NCI-H748 (cell line): ENCODE data around the gene MRPL12.
"Not testable (repeated sequence)": the region's sequence is repeated elsewhere in the genome, so short reads cannot be mapped to it uniquely, and the experiment has no call there.

Experiments
- DNase-seq: peaks from one replicate; lab custom pipeline; 2025; ENCODE audit not compliant: unreplicated experiment; lab: John Stamatoyannopoulos, UW

Gene MRPL12

DNA sequence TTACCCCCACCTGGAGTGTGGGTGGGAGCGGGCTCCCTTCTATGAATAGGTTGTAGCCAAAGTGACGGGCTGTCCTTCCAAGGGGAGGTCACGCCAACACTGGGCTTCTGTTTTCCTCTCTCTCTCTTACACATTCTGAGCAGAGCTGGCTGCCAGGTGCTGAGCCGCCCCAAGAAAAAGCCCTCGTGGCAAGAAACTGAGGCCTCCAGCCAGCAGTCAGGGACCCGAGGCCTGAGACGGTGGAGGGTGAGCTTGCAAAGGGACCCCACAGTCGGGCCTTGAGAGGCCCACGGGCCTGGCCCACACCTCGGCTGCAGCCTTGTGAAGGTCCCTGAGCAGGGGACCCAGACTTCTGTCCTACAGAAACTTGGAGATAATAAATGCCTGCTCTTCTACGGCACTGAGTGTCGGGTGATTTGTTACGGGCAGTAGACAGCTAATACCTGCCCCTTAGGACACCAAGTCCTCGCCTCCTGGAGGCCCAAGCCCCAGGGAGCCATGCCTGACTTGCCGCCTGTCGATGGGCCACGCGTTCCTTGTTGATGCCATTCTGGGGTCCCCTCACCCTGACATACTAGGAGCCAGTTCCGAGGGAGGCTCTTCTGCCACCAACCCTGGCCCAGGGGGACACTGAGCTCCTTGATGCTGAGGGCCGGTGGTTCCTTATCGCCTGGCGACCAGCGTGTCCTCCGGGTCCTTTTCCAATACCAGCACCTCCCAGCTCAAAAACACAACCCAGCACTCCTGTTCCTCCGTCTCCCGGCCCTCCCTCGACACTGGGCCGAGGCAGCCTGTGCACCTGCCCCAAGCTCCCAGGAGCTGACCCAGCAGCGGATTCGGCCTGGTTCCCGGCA, 35.0 kb downstream of the MRPL12 start:
- no peak for DNase-seq

DNA sequence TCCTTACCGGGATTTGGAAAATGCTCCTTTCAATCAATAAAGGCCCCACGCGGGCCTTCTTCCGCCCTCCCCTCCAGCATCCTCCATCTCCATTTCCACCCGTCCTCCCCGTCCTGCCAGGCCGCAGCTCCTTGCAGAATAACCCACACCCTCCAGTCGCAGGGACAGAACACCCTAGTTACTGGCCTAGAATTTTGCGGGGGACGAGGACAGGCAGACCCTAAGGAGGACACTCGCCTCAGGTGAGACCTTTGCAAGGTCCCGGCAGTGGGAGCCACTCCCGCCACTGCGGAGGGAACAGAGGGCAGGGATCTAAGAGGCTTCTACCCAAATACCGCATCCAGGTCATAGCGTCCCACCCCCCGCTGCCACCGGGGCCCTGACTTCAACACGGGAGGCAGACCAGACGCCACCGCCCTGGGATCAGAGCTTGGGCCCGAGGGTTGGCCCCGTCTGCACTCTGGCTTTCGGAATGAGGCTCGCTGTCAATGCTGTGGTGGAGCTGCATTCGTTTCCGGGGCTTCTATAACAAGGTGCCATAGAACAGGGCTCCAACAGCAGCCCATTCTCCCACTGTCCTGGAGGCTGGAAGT, 35.7 kb downstream of the MRPL12 start:
- DNase-seq, result no peak

- not testable (repeated sequence) for DNase-seq
Measured at GRCh38 chr17:81739593-81739992, 36.4 kb downstream of the MRPL12 start.

DNA sequence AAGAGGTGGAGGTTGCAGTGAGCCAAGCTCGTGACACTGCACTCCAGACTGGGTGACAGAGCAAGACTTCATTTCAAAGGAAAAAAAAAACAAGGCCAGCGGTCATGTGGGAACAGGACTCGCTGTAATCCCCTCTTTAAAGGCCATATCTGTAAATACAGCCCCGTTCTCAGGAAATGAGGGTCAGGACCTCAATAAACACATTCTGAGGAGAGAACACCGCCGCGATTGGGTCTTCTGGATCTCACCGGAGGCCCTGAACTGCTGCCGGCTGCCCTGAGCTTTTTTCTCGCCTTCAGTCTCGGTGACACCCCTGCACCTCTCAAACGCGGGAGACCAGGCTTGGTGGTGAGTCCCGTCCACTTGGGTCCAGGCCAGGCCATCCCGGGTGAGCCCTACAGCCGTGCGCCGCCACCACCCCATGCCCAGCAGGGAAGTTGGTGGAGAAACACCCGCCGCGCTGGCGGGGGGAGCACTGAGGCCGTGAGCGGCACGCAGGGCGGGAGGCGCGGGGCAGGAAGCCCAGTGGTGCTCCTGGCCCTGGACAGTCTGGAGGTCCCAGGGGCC, 37.3 kb downstream of the MRPL12 start:
- DNase-seq, result no peak

DNA sequence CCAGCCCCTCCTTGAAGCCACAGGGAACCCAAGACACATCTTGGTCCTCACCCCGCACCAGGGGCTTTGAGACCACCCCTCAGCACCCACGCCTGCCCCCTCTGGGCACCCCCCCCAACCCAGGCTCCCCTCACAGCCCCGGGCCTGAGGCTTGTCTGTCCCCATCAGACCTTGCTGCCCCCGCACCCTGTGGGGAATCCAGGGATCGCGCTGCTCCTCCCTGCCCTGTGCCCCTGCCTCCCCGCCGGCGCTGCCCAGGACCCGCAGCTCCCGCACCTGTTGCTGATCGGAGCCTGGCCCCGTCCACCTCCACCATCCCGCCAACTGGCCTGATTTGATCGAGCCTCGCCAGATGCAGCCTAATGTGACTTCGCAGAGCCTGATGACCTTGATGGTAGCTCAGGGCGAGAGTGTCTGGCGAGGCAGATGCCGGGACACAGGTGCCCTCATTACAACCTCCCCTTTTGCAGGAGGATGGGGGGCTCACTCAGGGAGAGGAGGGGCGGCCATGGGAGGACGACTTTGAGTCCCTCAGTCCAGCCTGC, 38.0 kb downstream of the MRPL12 start:
- DNase-seq, result no peak

DNA sequence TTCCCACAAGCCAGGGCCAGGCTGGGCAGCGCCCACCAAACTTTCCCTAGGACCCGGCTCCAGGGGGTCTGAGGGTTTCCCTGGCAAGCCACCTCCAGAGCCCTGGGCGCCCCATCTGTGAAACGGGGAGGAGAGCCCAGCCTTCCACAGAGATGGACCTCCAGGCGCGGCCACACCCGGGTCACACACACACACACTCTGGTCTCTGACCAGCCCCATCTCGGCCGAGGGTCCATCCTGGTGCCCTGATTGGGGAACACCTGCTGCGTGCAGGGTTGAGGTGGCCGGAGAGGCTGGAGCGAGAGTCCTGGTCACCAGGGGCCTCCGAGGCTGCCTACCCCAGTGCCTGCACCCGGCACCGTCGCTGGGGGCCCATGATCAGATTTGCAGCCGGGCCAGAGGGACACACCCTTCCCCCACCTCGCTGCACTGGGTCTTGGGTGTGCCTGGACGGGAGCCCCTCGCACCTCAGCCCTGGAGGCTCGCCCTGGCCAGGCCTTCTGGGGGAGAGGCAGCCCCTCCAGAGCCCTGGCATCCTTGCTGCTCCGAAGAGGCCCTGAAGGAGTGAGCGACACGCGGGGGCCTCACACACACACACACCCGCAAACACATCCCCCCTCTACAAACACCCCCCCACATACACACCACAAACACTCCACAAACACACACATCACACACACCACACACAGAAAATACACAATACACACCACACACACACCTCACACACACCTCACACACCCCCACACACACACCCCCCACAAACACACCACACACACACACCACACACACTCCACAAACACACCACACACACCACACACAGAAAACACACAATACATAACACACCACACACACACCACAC, 38.7 kb downstream of the MRPL12 start:
- no peak for DNase-seq
